SIG-M5 (cell line): Measurements from ENCODE around the gene KCNJ14.

Experiments used
- DNase-seq: peaks from one replicate; lab custom pipeline; 2025; lab: John Stamatoyannopoulos, UW

KCNJ14 gene

GRCh38 chr19:48445606-48446481 is 9.5 kb upstream of the KCNJ14 start, which contains the start of gene GRWD1:
Gene GRWD1, plus strand, starts transcription at chr19:48445983. Its CDS starts 23 bp downstream, at chr19:48446006.
- DNase-seq = peak; percentile 90

GRCh38 chr19:48446579-48446978 is 8.8 kb upstream of the KCNJ14 start:
- no peak for DNase-seq

DNA sequence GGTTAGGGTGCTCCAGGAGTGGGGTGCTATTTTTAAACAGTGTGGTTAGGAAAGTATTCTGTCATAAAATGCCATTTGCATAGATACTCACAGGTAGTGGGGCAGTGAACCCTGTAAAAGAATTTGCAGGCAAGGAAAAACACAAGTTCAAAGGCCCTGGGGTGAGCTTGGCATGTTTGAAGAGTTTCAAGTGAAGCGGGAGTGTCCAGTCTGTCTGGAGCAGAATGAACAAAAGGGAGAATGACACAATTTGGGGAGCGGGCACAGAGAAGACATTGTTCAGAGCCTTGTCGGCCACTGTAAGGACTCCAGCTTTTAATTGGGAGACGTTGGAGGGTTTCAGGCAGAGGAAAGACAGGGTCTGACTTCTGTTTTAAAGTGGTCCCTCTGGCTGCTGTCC is 6.8 kb upstream of the KCNJ14 start:
- DNase-seq = no peak

GRCh38 chr19:48450441-48450840 is 4.9 kb upstream of the KCNJ14 start:
- DNase-seq = no peak

DNA sequence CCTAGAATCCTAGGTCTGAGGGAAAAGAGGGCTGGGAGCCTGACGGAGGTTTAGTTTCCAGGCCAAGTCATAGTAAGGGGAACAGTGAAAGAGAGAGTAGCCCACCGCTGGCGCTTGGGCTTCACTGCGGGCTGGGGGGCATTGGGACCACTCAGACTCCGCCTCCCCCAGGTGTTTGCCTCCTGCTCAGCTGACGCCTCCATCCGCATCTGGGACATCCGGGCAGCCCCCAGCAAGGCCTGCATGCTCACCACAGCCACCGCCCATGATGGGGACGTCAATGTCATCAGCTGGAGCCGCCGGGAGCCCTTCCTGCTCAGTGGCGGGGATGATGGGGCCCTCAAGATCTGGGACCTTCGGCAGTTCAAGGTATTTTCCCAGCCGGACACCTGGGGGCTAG is 4.5 kb upstream of the KCNJ14 start:
- DNase-seq = no peak

DNA sequence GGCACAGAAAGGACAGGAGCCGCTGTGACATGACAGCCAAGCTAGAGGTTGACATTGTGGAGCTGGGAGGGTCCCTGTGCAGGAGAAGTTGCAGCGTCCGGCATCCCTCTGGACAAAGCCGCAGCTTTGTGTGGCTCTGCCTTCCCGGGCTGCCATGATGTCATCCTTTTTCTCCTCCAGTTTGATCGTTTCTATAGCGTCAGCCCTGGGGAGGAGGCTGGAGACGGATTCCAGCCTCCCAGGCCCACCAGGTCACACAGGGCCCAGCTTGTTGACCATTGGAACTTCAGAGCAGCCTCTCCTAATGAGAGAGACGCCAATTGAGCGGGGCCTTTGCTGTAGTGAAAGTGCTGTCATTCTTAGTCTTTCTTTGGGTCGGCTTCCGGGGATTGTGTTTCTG is 3.8 kb upstream of the KCNJ14 start:
- DNase-seq = no peak

DNA sequence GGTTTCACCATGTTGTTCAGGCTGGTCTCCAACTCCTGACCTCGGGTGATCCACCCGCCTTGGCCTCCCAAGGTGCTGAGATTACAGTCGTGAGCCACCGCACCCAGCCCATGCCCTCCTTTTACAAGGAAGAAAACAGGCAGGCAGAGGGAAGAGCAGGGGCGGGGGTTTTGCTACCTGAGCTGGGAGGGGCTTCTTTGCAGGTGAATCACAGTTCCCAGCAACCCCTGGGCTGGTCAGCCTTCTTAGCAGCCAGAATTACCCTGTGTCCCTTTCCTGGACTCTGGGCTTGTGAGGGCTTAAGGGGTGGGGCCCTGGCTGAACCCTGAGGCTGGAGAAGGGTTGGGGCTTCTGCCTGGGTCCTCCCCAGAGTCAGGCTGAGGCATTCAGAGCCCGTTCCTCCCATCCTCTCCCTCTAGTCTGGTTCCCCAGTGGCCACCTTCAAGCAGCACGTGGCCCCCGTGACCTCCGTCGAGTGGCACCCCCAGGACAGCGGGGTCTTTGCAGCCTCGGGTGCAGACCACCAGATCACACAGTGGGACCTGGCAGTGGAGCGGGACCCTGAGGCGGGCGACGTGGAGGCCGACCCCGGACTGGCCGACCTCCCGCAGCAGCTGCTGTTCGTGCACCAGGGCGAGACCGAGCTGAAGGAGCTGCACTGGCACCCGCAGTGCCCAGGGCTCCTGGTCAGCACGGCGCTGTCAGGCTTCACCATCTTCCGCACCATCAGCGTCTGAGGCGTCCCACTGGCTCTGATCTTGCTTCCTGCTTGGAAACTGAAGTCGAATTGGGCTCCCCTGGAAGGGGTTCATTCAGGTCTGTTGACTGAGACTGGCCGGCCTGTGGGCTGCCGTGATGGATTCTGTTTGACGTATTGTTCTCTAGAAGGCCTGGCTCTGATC is 2.8 kb upstream of the KCNJ14 start:
- DNase-seq = no peak

DNA sequence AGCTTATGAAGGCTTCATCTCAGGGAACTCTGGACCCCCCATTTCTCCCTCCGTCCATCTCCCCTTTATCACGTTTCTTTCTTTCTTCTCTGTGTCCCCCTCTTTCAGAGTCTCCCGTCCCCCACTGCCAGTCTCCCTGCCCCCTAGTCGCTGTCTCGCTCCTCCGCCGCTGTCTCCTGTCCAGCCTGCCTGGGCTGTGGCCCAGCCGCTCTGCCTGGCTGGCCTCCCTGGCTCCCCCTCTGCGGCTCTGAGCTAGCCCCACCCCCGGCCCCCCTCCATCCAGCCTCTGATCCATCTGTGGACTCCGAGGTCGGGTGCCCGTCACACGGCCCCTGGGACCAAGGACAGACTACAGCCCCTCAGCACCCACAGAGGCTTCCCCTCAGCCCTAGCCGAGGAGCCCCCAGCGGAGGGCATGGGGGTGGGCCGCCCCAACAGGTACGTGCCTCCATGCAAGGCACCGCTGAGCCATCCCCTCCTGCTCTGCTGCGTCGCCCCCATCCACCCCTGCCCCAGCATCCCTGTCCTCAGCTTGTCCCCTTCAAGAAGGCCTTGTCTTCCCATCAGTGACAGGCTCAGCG is 1.1 kb upstream of the KCNJ14 start:
- no peak for DNase-seq

- no peak for DNase-seq
These were observed 661 bp downstream of the KCNJ14 start for GRCh38 chr19:48455908-48456562.

DNA sequence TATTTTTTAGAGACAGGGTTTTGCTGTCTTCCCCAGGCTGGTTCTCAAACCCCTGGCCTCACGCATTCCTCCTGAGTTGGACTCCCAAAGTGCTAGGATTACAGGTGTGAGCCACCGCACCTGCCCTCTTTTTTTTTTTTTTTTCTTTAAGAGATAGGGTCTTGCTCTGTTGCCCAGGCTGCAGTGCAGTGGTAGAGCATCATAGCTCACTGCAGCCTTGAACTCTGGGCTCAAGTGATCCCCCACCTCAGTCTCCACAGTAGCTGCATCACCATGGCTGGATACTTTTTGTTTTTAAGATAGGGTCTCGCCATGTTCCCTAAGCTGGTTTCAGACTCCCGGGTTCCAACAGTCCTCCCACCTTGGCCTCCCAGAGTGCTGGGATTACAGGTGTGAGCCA is 1.5 kb downstream of the KCNJ14 start:
- DNase-seq = no peak

GRCh38 chr19:48458016-48458415 is 2.6 kb downstream of the KCNJ14 start:
- DNase-seq = no peak

DNA sequence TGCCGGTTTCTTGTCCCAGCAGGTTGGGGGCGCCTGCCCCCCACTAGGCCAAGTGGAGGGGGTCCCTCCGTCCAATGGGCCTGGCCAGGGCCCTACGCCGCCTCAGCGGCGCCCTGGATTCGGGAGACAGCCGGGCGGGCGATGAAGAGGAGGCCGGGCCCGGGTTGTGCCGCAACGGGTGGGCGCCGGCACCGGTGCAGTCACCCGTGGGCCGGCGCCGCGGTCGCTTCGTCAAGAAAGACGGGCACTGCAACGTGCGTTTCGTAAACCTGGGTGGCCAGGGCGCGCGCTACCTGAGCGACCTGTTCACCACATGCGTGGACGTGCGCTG is 6.2 kb downstream of the KCNJ14 start:
- DNase-seq = no peak

GRCh38 chr19:48461982-48462655 is 6.7 kb downstream of the KCNJ14 start:
- DNase-seq = no peak

DNA sequence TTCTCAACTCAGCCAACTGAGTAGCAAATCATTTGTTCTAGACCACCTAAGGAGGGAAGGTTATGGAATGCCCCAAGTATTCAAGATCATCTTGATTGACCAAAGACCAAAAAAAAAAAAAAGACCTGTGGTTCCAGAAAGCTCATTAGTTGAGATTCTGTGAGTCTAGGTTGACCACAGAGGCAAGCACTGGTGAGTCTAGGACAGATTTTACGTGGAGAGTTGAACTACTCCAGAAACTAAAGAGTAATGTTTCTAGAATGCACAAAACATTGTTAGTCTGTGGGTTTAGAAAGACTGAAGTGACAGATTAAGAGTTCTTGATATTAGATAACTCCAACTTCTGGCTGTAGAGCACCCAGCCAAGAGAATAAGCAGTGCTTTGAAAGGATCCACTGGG is 9.8 kb downstream of the KCNJ14 start:
- DNase-seq = no peak

DNA sequence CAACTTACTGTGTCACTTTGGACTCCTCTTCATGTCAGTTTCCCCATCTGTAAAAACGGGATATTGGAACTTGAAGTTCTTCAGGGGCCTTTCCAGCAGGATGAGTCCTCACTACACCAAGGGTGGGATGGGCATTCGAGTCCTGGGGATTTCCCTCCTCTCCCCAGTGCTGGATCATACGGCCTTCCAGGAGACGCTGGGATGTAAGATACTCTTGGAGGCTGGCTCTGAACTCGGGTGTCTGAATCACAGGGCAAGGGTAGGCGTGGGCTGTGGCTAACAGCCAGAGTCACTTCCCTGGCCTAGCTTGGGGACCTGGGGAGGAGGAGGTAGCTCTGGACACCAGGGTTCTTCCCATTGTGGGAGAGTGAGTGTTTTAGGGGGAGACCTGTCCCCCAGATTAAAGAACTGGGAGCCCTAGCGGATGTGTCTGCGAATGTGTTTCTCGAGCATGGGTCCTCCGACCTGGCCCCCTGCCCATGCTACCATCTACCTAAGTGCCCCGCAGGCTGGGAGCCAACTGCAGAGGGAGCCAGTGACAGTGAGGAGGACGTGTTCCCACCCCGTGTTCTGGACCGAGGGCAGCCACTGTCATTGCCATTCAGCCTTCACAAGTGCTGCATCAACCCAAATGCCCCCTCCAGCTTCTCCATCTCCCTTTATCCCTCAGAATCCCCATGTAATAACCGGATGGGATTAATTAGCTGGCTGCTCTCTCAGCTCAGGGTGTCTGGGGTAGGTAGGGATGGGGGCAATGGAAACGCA is 11.4 kb downstream of the KCNJ14 start:
- DNase-seq = no peak

DNA sequence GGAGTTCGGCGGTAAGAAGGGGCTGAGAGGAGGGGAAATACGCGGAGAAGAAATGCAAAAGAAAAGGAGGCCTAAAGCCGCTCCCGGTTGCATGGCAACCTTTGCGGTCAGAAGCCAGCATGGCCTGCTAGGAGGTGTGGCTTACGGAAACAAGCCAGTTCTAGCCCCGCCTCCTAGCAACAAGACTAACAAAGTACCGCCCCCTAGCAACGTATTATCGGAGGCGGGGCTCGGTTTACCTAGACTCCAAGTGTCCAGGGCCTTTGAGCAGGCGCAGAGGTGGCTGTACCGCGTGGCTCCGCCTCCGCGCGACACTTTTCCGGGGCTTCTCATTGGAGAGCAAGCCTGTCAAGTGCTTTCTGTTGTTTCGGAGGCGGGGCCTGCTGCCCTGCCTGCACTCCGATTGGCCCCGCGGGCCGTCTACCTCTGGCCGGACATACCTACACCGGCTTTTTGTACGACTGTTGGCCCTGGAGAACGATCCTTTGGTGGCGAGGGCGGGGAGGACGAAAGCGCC is 13.5 kb downstream of the KCNJ14 start:
- DNase-seq = peak; percentile 97

GRCh38 chr19:48469289-48469881 is 14.0 kb downstream of the KCNJ14 start, which contains the start of gene CYTH2:
Gene CYTH2, plus strand, starts transcription at chr19:48469369. Its CDS starts 139 bp downstream, at chr19:48469508.
- DNase-seq = no peak

GRCh38 chr19:48469934-48470680 is 14.7 kb downstream of the KCNJ14 start:
- DNase-seq = no peak

GRCh38 chr19:48470856-48471255 is 15.5 kb downstream of the KCNJ14 start:
- DNase-seq = no peak
